GM21360 (cell line): ENCODE measurements around the gene SNX21.

Experiments
- ATAC-seq: cut with Tn5 transposase; IDR thresholded peaks from one replicate; pipeline ENCODE4 v1.9.1; 2021; ENCODE audit warnings: mild to moderate bottlenecking, moderate library complexity; ENCODE audit not compliant: unreplicated experiment

Gene SNX21

GRCh38 chr20:45878076-45878761, 44.6 kb downstream of the SNX21 start:
- no peak for ATAC-seq

GRCh38 chr20:45880988-45881788, 47.6 kb downstream of the SNX21 start, which contains the start of gene ZSWIM1:
Gene ZSWIM1, plus strand, starts transcription at chr20:45881227. Its CDS starts 1,366 bp downstream, at chr20:45882593.
- peak; percentile 95 for ATAC-seq

- no peak for ATAC-seq
Observed at GRCh38 chr20:45882469-45883099, 49.0 kb downstream of the SNX21 start.

- ATAC-seq = no peak
Observed at GRCh38 chr20:45883100-45883469, 49.5 kb downstream of the SNX21 start.

DNA sequence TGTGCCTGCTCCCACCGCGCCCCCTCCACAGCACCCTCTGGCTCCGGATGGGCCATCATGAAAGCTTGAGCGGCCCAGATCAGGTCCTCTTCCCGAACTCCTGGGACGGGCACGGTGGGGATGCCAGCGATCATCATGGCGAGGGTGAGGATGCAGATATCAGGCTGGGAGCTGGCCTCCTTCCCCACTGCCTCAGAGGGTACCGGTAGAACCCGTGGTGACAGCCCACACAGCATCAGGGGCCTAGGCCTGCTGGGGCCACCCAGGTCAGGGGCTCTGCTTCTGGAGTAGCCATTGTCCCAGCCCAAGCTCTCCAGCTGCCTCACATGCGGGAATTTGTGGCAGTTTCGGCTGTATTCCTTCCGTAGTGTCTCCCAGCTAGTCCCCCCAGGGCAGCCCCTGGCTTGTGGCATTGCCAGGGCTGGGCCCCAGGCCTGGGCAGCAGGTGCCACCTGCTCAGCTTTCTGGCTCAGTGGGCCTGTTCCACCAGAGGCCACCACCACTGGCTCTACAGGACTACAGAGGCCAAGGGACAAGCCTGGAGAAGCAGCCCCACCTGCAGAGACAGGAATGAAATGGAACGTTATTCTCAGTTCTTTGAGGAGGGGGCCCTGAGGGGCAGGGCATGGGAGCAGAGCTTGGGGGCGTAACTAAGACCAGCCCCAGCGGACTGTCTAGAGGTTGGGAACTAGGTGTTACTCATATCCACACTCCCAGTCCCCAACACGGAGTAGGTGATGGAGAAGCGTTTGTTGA, 53.2 kb downstream of the SNX21 start:
- ATAC-seq = no peak

GRCh38 chr20:45887346-45887715, 53.7 kb downstream of the SNX21 start, which contains the start of gene SPATA25:
Gene SPATA25, minus strand, starts transcription at chr20:45887622. Its CDS starts 32 bp downstream, at chr20:45887590.
- no peak for ATAC-seq

DNA sequence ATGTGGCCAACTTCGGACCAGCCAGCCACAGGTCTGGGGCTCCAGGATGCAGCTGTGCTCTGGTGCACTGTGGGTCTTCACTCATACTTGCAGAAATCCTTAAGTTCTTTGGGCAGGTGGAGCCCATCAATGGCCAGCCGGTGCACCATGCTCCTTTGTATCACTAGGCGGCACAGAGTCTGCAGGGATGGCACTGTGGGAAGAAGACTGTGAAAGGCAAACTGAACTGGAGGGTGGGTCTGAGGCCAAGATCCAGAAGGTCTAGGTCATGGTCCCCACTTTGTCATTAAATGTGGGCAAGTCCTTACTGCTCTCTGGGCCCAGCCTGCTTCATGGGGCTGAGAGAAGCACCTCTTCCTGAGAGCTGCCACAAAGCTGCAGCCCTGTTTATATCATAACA, 55.1 kb downstream of the SNX21 start:
- no peak for ATAC-seq

GRCh38 chr20:45890077-45890984, 56.7 kb downstream of the SNX21 start:
- no peak for ATAC-seq

DNA sequence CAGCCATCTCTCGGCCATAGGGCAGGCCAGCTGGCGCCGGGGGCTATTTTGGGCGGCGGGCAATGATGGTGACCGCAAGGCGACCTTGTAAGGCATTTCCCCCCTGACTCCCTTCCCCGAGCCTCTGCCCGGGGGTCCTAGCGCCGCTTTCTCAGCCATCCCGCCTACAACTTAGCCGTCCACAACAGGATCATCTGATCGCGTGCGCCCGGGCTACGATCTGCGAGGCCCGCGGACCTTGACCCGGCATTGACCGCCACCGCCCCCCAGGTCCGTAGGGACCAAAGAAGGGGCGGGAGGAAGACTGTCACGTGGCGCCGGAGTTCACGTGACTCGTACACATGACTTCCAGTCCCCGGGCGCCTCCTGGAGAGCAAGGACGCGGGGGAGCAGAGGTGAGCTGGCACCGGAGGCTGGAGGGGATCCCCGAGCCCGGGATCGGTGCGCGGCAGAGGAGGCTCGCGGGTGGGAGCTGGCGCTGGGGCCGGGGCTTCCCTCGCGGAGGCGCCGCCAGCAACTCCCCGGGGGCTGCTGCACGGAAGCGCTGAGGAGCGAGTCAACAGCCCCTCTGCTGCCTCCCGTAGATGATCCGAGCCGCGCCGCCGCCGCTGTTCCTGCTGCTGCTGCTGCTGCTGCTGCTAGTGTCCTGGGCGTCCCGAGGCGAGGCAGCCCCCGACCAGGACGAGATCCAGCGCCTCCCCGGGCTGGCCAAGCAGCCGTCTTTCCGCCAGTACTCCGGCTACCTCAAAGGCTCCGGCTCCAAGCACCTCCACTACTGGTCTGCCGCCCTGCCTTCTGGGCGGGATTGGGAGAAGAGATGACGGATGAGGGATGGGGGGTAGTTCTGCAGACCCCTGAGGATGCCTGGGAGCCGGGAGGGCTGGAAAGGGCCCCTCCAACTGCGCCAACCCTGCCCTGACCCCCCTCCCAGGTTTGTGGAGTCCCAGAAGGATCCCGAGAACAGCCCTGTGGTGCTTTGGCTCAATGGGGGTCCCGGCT, 57.7 kb downstream of the SNX21 start, which contains the start of the genes CTSA and NEURL2:
CTSA (plus strand) TSS at position 351 of the 999 bp plus-strand sequence; CDS start at position 585, 234 bp downstream.
NEURL2 (minus strand) TSS at position 224 of the 999 bp plus-strand sequence; CDS start at position 7, 217 bp downstream.
- ATAC-seq = peak; percentile 69

- no peak for ATAC-seq
Observed at GRCh38 chr20:45892049-45892825, 58.6 kb downstream of the SNX21 start.
